ENCODE data around the gene KIAA1191. TPM values are rescaled to one million over a fixed set of nuclear protein-coding genes. Genes with fewer than 3 reads are reported as not detected.

KIAA1191 gene
- total RNA-seq, 3 donors from 2014 or later (not counting 1 experiment from before 2014, with no cell fraction given) = 36.8 to 76.3 (median 75.7) TPM

- Mint-ChIP-seq H3K4me3 (no peak overlapping the region), H3K9me3 (no peaks in the 10 kb centered on the region), H3K27me3 (ENCODE audit: low read depth in 2 of 2) (no peaks in the 10 kb centered on the region), H3K4me1 (no peaks in the 10 kb centered on the region), H3K27ac (no peak overlapping the region), H3K36me3 (peaks cover 13% of the 10 kb centered on the region)
- Histone ChIP-seq H3K27ac (ENCODE audit: low read length) (no peak overlapping the region), H3K27me3 (ENCODE audit: control insufficient read depth, insufficient read depth, low read length) (no peaks in the 10 kb centered on the region), H3K4me3 (ENCODE audit: low read length) (no peak overlapping the region), H3K4me1 (ENCODE audit: control insufficient read depth, insufficient read depth, low read length) (no peaks in the 10 kb centered on the region), H3K36me3 (ENCODE audit: control insufficient read depth, insufficient read depth, low read length) (peaks cover 31% of the 10 kb centered on the region), H3K9me3 (ENCODE audit: control insufficient read depth, insufficient read depth, low read length) (no peaks in the 10 kb centered on the region)
- 99% methylated on average over 2 of the region's 2 CpGs for WGBS (ENCODE audit: insufficient coverage)
- ATAC-seq (no peak), DNase-seq (no peak)
- TF ChIP-seq CTCF (IDR thresholded peaks at IDR 0.05) = no peak
- intact Hi-C loops (cut with micrococcal nuclease) = no loop called here
These were observed 20.0 kb downstream of the KIAA1191 start for GRCh38 chr5:176341325-176342157.

GRCh38 chr5:176339304-176339703 is 22.3 kb downstream of the KIAA1191 start:
- no peak for ATAC-seq
- Mint-ChIP-seq H3K27me3 (ENCODE audit: low read depth in 2 of 2) (no peaks in the 10 kb centered on the region), H3K4me1 (no peaks in the 10 kb centered on the region), H3K9me3 (no peaks in the 10 kb centered on the region), H3K27ac (no peak overlapping the region), H3K4me3 (no peak overlapping the region), H3K36me3 (peaks cover 20% of the 10 kb centered on the region)
- Histone ChIP-seq H3K27me3 (ENCODE audit: control insufficient read depth, insufficient read depth, low read length) (no peaks in the 10 kb centered on the region), H3K4me3 (ENCODE audit: low read length) (no peak overlapping the region), H3K36me3 (ENCODE audit: control insufficient read depth, insufficient read depth, low read length) (peaks cover 18% of the 10 kb centered on the region), H3K9me3 (ENCODE audit: control insufficient read depth, insufficient read depth, low read length) (no peaks in the 10 kb centered on the region), H3K27ac (ENCODE audit: low read length) (no peak overlapping the region), H3K4me1 (ENCODE audit: control insufficient read depth, insufficient read depth, low read length) (no peaks in the 10 kb centered on the region)
- no peak for TF ChIP-seq CTCF (IDR thresholded peaks at IDR 0.05)
- no peak for DNase-seq
- intact Hi-C loops (cut with micrococcal nuclease) = no loop called here
- 81% methylated on average over 3 of the region's 5 CpGs for WGBS (ENCODE audit: insufficient coverage)

GRCh38 chr5:176337913-176338312 is 23.7 kb downstream of the KIAA1191 start:
- no peak for TF ChIP-seq CTCF (IDR thresholded peaks at IDR 0.05)
- WGBS (ENCODE audit: insufficient coverage) = 100% methylated on average over 1 of the region's 1 CpG
- H3K4me1 ChIP-seq (ENCODE audit: control insufficient read depth, insufficient read depth, low read length) = no peaks in the 10 kb centered on the region
- H3K36me3 Mint-ChIP-seq = peaks cover 30% of the 10 kb centered on the region
- DNase-seq = no peak
- no peak overlapping the region for H3K27ac Mint-ChIP-seq
- peaks cover 18% of the 10 kb centered on the region for H3K36me3 ChIP-seq (ENCODE audit: control insufficient read depth, insufficient read depth, low read length)
- no peaks in the 10 kb centered on the region for H3K27me3 Mint-ChIP-seq (ENCODE audit: low read depth in 2 of 2)
- H3K9me3 ChIP-seq (ENCODE audit: control insufficient read depth, insufficient read depth, low read length) = no peaks in the 10 kb centered on the region
- H3K4me3 ChIP-seq (ENCODE audit: low read length) = no peak overlapping the region
- H3K27me3 ChIP-seq (ENCODE audit: control insufficient read depth, insufficient read depth, low read length) = no peaks in the 10 kb centered on the region
- no peak for ATAC-seq
- peaks cover 2 to 5% of the 10 kb centered on the region in 2 donors for H3K9me3 Mint-ChIP-seq
- no peak overlapping the region for H3K27ac ChIP-seq (ENCODE audit: low read length)
- no peak overlapping the region for H3K4me3 Mint-ChIP-seq
- intact Hi-C loops (cut with micrococcal nuclease) = no loop called here
- H3K4me1 Mint-ChIP-seq = no peaks in the 10 kb centered on the region
